Thyroid gland (tissue), 4 donors: ENCODE data around the gene CYP27B1. TPM values are rescaled to one million over a fixed set of nuclear protein-coding genes. Genes with fewer than 3 reads are reported as not detected.

Experiments
- DNase-seq, 2 donors: peaks; one replicate each; pipeline ENCODE4 v3.0.0-alpha.2; 2019
- H3K27ac ChIP-seq, 3 donors: fragments of 200-600 bp; sonication (generic); 1 replicate in 2 of 3; 2 replicates in 1 of 3; pipeline ENCODE4 v1.5.1; 2016 to 2019; ENCODE audit warnings: mild to moderate bottlenecking in 1 of 3, moderate library complexity in 1 of 3
- H3K27me3 ChIP-seq: fragments of 200-600 bp; sonication (generic); one replicate; pipeline ENCODE4 v1.5.1; 2019
- H3K36me3 ChIP-seq, 2 donors: fragments of 200-600 bp; sonication (generic); one replicate each; pipeline ENCODE4 v1.5.1; 2016 to 2019
- H3K4me1 ChIP-seq, 2 donors: fragments of 200-600 bp; sonication (generic); one replicate each; pipeline ENCODE4 v1.5.1; 2017 to 2019
- H3K4me3 ChIP-seq, 3 donors: fragments of 200-600 bp; sonication (generic); replicated peaks in 1 of 3; 1 replicate in 2 of 3; 2 replicates in 1 of 3; pipeline ENCODE4 v1.5.1; 2016; ENCODE audit warnings: mild to moderate bottlenecking in 1 of 3
- H3K9me3 ChIP-seq: fragments of 200-600 bp; sonication (generic); one replicate; pipeline ENCODE4 v1.5.1; 2017
- CTCF ChIP-seq, 6 experiments: fragments of 200-600 bp in 3 of 6; fragments of 450-650 bp in 3 of 6; sonication (generic) in 3 of 6; IDR thresholded peaks; one replicate each; pipeline ENCODE4 v1.5.1; 2016 to 2019; ENCODE audit warnings: antibody characterized with exemption in 6 of 6, mild to moderate bottlenecking in 2 of 6, inconsistent platforms in 1 of 6, moderate library complexity in 1 of 6
- POLR2A ChIP-seq, 2 donors: fragments of 450-650 bp; IDR thresholded peaks; one replicate each; pipeline ENCODE4 v1.6.1; 2017; ENCODE audit warnings: antibody characterized with exemption in 2 of 2, mild to moderate bottlenecking in 2 of 2, moderate library complexity in 1 of 2
- WGBS, 2 donors: methylation state at CpG; one replicate each; pipeline ENCODE4 v1.1.5; 2017; 5-methylcytosine and 5-hydroxymethylcytosine counted together
- intact Hi-C: fragments of 100-400 bp; cut with DNase I; formaldehyde crosslinking; loops from one replicate; pipeline ENCODE4 v1.15.1; 2023
- total RNA-seq, 4 donors: library from RNA; depleted of rRNA; stranded (reverse); fragments of >200 nt; gene quantifications; one replicate each; pipeline ENCODE4 v1.2.3, GENCODE V29; 2016

The CYP27B1 gene
- total RNA-seq, 4 donors from 2014 or later = 2.7 to 13.0 (median 10.0) TPM

GRCh38 chr12:57802607-57803006 lies 35.7 kb upstream of the CYP27B1 start:
- Histone ChIP-seq H3K4me3 (no peak overlapping the region), H3K36me3 (peaks cover 49 to 75% of the 10 kb centered on the region in 2 donors), H3K27ac (no peak overlapping the region), H3K27me3 (no peaks in the 10 kb centered on the region), H3K4me1 (no peaks in the 10 kb centered on the region), H3K9me3 (no peaks in the 10 kb centered on the region)
- no peak for TF ChIP-seq CTCF (IDR thresholded peaks at IDR 0.05)
- no peak for TF ChIP-seq POLR2A (IDR thresholded peaks at IDR 0.05)
- intact Hi-C loops = no loop called here
- 94 to 100% methylated on average over 1 of the region's 1 CpG for WGBS, 2 donors
- DNase-seq = no peak

- no peak overlapping the region for H3K27ac ChIP-seq
- H3K9me3 ChIP-seq = no peaks in the 10 kb centered on the region
- peaks cover 49 to 67% of the 10 kb centered on the region in 2 donors for H3K36me3 ChIP-seq
- intact Hi-C loops = no loop called here
- TF ChIP-seq POLR2A (IDR thresholded peaks at IDR 0.05) = no peak
- no peak for TF ChIP-seq CTCF (IDR thresholded peaks at IDR 0.05)
- WGBS, 2 donors = 95% methylated on average over 3 of the region's 3 CpGs
- no peaks in the 10 kb centered on the region for H3K4me1 ChIP-seq
- H3K27me3 ChIP-seq = no peaks in the 10 kb centered on the region
- no peak overlapping the region for H3K4me3 ChIP-seq
- DNase-seq = no peak
These were observed 34.1 kb upstream of the CYP27B1 start for GRCh38 chr12:57800965-57801364.

- Histone ChIP-seq H3K4me3 (no peak overlapping the region), H3K36me3 (peaks cover 61 to 62% of the 10 kb centered on the region in 2 donors), H3K27me3 (no peaks in the 10 kb centered on the region), H3K9me3 (no peaks in the 10 kb centered on the region), H3K27ac (no peak overlapping the region), H3K4me1 (no peaks in the 10 kb centered on the region)
- no peak for DNase-seq
- intact Hi-C loops = no loop called here
- WGBS, 2 donors = 96% methylated on average over 1 of the region's 1 CpG
- no peak for TF ChIP-seq POLR2A (IDR thresholded peaks at IDR 0.05)
- TF ChIP-seq CTCF (IDR thresholded peaks at IDR 0.05) = no peak
These were observed 31.1 kb upstream of the CYP27B1 start for GRCh38 chr12:57797933-57798332.

GRCh38 chr12:57796996-57797395 lies 30.1 kb upstream of the CYP27B1 start:
- peaks cover 59 to 64% of the 10 kb centered on the region in 2 donors for H3K36me3 ChIP-seq
- intact Hi-C loops = no loop called here
- H3K27ac ChIP-seq = no peak overlapping the region
- no peak for TF ChIP-seq CTCF (IDR thresholded peaks at IDR 0.05)
- TF ChIP-seq POLR2A (IDR thresholded peaks at IDR 0.05) = no peak
- no peaks in the 10 kb centered on the region for H3K9me3 ChIP-seq
- DNase-seq = no peak
- no peaks in the 10 kb centered on the region for H3K27me3 ChIP-seq
- WGBS, 2 donors = 98% methylated on average over 1 of the region's 1 CpG
- no peaks in the 10 kb centered on the region for H3K4me1 ChIP-seq
- no peak overlapping the region for H3K4me3 ChIP-seq

- Histone ChIP-seq H3K4me3 (no peak overlapping the region), H3K27ac (no peak overlapping the region), H3K36me3 (peaks cover 48 to 57% of the 10 kb centered on the region in 2 donors), H3K4me1 (no peaks in the 10 kb centered on the region), H3K9me3 (no peaks in the 10 kb centered on the region), H3K27me3 (no peaks in the 10 kb centered on the region)
- WGBS, 2 donors = 94 to 96% methylated on average over 6 of the region's 6 CpGs
- intact Hi-C loops = no loop called here
- DNase-seq = no peak
- TF ChIP-seq CTCF (IDR thresholded peaks at IDR 0.05) (no peak), POLR2A (IDR thresholded peaks at IDR 0.05) (no peak)
These were observed 28.5 kb upstream of the CYP27B1 start for GRCh38 chr12:57795354-57795753.
